Motor neuron (in vitro differentiated cells): ENCODE data around the gene IQSEC1. TPM values are rescaled to one million over a fixed set of nuclear protein-coding genes. Genes with fewer than 3 reads are reported as not detected.
"Not testable (repeated sequence)": the region's sequence is repeated elsewhere in the genome, so short reads cannot be mapped to it uniquely, and the experiment has no call there.

Source experiments
- ATAC-seq, 8 experiments: fragments of 200-7000 bp; cut with Tn5 transposase; replicated peaks in 6 of 8; 2 replicates each; pipeline ENCODE4 v1.8.0; 2021; ENCODE audit warnings: mild to moderate bottlenecking in 8 of 8, moderate library complexity in 8 of 8
- H3K27ac ChIP-seq, 2 donors: fragments of 250-450 bp; sonication (Bioruptor Pico); 2 replicates each; pipeline ENCODE4 v1.9.0; 2021; ENCODE audit warnings: antibody characterized with exemption in 2 of 2, mild to moderate bottlenecking in 2 of 2, moderate library complexity in 1 of 2
- H3K4me1 ChIP-seq, 2 donors: fragments of 250-450 bp; sonication (Bioruptor Pico); replicated peaks in 1 of 2; 2 replicates each; pipeline ENCODE4 v1.6.1; 2021; ENCODE audit warnings: antibody characterized with exemption in 2 of 2, mild to moderate bottlenecking in 2 of 2, moderate library complexity in 1 of 2
- H3K4me3 ChIP-seq, 5 donors: fragments of 250-450 bp; sonication (Bioruptor Pico); 2 replicates each; pipeline ENCODE4 v1.9.0; 2021; ENCODE audit warnings: antibody characterized with exemption in 5 of 5, mild to moderate bottlenecking in 5 of 5, moderate library complexity in 4 of 5
- WGBS, 10 experiments: fragments of 450-650 bp; shearing (Covaris generic); methylation state at CpG; one replicate each; pipeline ENCODE4 v1.0.0; 2022; 5-methylcytosine and 5-hydroxymethylcytosine counted together
- in situ Hi-C, 9 experiments: fragments of 400-800 bp; cut with MboI; loops; one replicate each; pipeline ENCODE4 v1.15.0; 2021; ENCODE audit warnings: low sequenced_read_pairs in 9 of 9, low pct_unique_long_range_greater_than_20kb in 2 of 9; ENCODE audit not compliant: unreplicated experiment in 9 of 9
- total RNA-seq, 8 experiments: library from RNA; unstranded; fragments of 300-600 nt; gene quantifications; 2 replicates each; pipeline versions ENCODE4 v1.2.3 to v1.2.4, GENCODE V29; 2022

IQSEC1 gene
- total RNA-seq, 8 experiments from 2014 or later: 12.2 to 25.9 (median 18.3) TPM

DNA sequence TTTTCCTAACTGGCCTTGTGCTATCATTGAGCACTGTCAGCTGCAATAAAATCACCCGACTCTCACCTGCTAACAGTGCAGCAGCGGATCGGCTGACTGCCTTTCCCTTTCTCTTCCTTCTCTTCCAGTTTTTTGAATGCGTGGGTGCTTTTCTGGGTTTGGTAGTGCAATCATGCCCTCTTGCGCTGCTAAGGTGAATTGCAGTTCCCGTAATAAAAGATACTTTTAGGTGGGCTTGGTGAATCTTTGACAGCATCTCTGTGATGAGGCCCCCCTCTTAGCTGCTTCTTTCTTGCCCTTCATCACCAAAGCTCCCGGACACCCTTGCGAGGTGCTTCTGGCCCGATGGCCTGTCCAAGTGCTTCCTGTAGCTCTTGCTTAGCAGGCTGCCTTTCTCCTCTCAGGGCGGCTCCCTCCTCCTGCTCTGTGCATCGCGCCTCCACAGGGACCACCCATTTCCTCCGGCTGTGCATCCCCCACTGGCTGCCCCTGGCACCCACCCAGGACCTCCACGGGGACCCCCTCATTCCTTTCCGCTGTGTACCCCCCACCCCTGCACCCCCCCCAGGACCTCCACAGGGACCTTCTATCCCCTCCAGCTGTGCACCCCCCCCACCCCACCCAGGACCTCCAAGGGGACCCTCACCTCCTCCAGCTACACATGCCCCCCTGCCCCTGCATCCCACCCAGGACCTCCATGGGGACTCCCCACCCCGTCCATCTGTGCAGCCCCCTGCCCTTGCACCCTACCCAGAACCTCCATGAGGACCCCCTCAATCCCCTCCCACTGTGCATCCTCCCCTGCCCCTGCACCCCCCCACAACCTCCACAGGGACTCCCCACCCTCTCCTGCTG lies 181.0 kb downstream of the IQSEC1 start:
- Histone ChIP-seq H3K4me3 (no peak overlapping the region), H3K4me1 (peaks cover 35 to 47% of the 10 kb centered on the region in 2 donors), H3K27ac (no peak overlapping the region)
- 0 to 5% (median 0%) methylated on average over 1 to 8 of the region's 16 CpGs; no CpG with 5 or more reads in 3 of the 10 experiments for WGBS, 10 experiments
- in situ Hi-C loops: no loop called here
- ATAC-seq: peak in 7 of 8 experiments; percentile 10 to 57 (median 45)

- Histone ChIP-seq H3K27ac (no peak overlapping the region), H3K4me1 (peaks cover 28 to 40% of the 10 kb centered on the region in 2 donors), H3K4me3 (no peak overlapping the region)
- in situ Hi-C loops: no loop called here
- WGBS, 10 experiments: 8 to 100% (median 59%) methylated on average over 1 to 7 of the region's 9 CpGs; no CpG with 5 or more reads in 4 of the 10 experiments
- peak in 2 of 8 experiments; percentile 17 to 18 for ATAC-seq
Measured at GRCh38 chr3:12891391-12891984, 181.7 kb downstream of the IQSEC1 start.

- 10 to 100% (median 80%) methylated on average over 1 to 7 of the region's 10 CpGs; no CpG with 5 or more reads in 1 of the 10 experiments for WGBS, 10 experiments
- no peak for ATAC-seq
- in situ Hi-C loops: no loop called here
- Histone ChIP-seq H3K4me1 (peaks cover 21 to 33% of the 10 kb centered on the region in 2 donors), H3K27ac (no peak overlapping the region), H3K4me3 (no peak overlapping the region)
Measured at GRCh38 chr3:12890610-12891390, 182.4 kb downstream of the IQSEC1 start.

DNA sequence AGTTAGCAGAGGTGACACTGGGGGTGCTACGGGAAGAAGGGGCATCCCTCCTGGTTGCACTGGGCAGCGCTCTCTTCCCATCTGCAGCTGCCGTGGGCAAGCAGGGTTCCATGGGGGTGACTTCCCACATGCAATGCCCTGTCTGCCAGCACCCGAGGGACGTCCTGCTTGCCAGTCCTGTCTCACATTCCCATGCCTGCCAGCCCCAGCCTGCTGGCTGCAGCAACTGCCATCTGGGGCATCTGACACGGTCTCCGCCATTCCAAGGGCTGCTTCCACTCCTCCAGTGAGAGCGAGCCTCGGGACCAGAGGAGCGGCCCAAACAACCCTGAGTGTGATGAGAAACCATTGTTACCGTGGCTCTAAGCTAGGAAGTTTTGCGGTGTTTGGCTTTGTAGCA lies 186.5 kb downstream of the IQSEC1 start:
- 36 to 96% (median 69%) methylated on average over 2 to 9 of the region's 12 CpGs; no CpG with 5 or more reads in 2 of the 10 experiments for WGBS, 10 experiments
- in situ Hi-C loops: no loop called here
- Histone ChIP-seq H3K4me1 (peaks cover 6 to 11% of the 10 kb centered on the region in 2 donors), H3K27ac (no peak overlapping the region), H3K4me3 (no peak overlapping the region)
- no peak for ATAC-seq

- in situ Hi-C loops: no loop called here
- WGBS, 10 experiments: 32 to 100% (median 73%) methylated on average over 1 to 6 of the region's 10 CpGs; no CpG with 5 or more reads in 1 of the 10 experiments
- Histone ChIP-seq H3K4me3 (no peak overlapping the region), H3K4me1 (peaks cover under 1 to 5% of the 10 kb centered on the region in 2 donors), H3K27ac (no peak overlapping the region)
- peak in 1 of 8 experiments; percentile 34 for ATAC-seq
Measured at GRCh38 chr3:12886106-12886679, 187.0 kb downstream of the IQSEC1 start.

GRCh38 chr3:12885583-12885930 lies 187.7 kb downstream of the IQSEC1 start:
- peak in 1 of 8 experiments; percentile 3 for ATAC-seq
- no peak overlapping the region for H3K27ac ChIP-seq
- peaks cover 0 to 5% of the 10 kb centered on the region in 2 donors for H3K4me1 ChIP-seq
- whole genome bisulfite sequencing, 10 experiments: 20 to 100% (median 69%) methylated on average over 1 to 3 of the region's 4 CpGs; no CpG with 5 or more reads in 2 of the 10 experiments
- H3K4me3 ChIP-seq: no peak overlapping the region
- in situ Hi-C loops: no loop called here

GRCh38 chr3:12884790-12885582 lies 188.2 kb downstream of the IQSEC1 start:
- Histone ChIP-seq H3K27ac (no peak overlapping the region), H3K4me3 (no peak overlapping the region), H3K4me1 (peaks cover 0 to 5% of the 10 kb centered on the region in 2 donors)
- WGBS, 10 experiments: 65 to 93% (median 91%) methylated on average over 3 to 14 of the region's 20 CpGs; no CpG with 5 or more reads in 2 of the 10 experiments
- ATAC-seq: peak in 2 of 8 experiments; percentile 33 to 35
- in situ Hi-C loops: no loop called here

- 0 to 100% (median 88%) methylated on average over 1 to 4 of the region's 15 CpGs; no CpG with 5 or more reads in 2 of the 10 experiments for WGBS, 10 experiments
- in situ Hi-C loops: no loop called here
- Histone ChIP-seq H3K4me3 (no peak overlapping the region), H3K4me1 (peaks cover 0 to 7% of the 10 kb centered on the region in 2 donors), H3K27ac (no peak overlapping the region)
- peak; percentile 27 to 87 (median 72) for ATAC-seq
Measured at GRCh38 chr3:12884186-12884680, 189.0 kb downstream of the IQSEC1 start.

GRCh38 chr3:12882336-12883310 lies 190.6 kb downstream of the IQSEC1 start:
- Histone ChIP-seq H3K27ac (no peak overlapping the region), H3K4me1 (peaks cover 0 to 8% of the 10 kb centered on the region in 2 donors), H3K4me3 (no peak overlapping the region)
- in situ Hi-C loops: no loop called here
- 60 to 100% (median 96%) methylated on average over 4 to 9 of the region's 62 CpGs; no CpG with 5 or more reads in 2 of the 10 experiments for WGBS, 10 experiments
- no peak for ATAC-seq

DNA sequence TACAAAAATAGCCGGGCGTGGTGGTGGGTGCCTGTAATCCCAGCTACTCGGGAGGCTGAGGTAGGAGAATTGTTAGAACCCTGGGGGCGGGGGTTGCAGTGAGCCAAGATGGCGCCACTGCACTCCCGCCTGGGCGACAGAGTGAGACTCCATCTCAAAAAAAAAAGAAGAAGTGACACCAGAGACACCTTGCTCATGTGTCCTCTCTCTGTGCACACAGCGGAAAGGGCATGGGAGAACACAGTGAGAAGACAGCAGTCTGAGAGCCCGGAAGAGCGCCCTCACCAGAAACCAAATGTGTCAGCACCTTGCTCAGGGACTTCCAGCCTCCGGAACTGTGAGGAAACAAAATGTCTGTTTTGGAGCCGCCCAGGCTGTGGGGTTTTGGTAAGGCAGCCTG lies 191.4 kb downstream of the IQSEC1 start:
- not testable (repeated sequence) for ATAC-seq

More for the DNA sequence above, 191.4 kb downstream of the IQSEC1 start:
- in situ Hi-C loops, H3K4me3 ChIP-seq, H3K27ac ChIP-seq: not testable (repeated sequence)
- 65 to 100% (median 93%) methylated on average over 1 to 7 of the region's 12 CpGs; no CpG with 5 or more reads in 2 of the 10 experiments for WGBS, 10 experiments
- peaks cover 2 to 11% of the 10 kb centered on the region in 2 donors for H3K4me1 ChIP-seq
